Thyroid gland (tissue), 4 donors: ENCODE data around the gene MRTFB.

Source experiments
- CTCF ChIP-seq, 6 experiments: fragments of 200-600 bp in 3 of 6; fragments of 450-650 bp in 3 of 6; sonication (generic) in 3 of 6; IDR thresholded peaks; one replicate each; pipeline ENCODE4 v1.5.1; 2016 to 2019; ENCODE audit warnings: antibody characterized with exemption in 6 of 6, mild to moderate bottlenecking in 2 of 6, inconsistent platforms in 1 of 6, moderate library complexity in 1 of 6
- POLR2A ChIP-seq, 2 donors: fragments of 450-650 bp; IDR thresholded peaks; one replicate each; pipeline ENCODE4 v1.6.1; 2017; ENCODE audit warnings: antibody characterized with exemption in 2 of 2, mild to moderate bottlenecking in 2 of 2, moderate library complexity in 1 of 2

DNA sequence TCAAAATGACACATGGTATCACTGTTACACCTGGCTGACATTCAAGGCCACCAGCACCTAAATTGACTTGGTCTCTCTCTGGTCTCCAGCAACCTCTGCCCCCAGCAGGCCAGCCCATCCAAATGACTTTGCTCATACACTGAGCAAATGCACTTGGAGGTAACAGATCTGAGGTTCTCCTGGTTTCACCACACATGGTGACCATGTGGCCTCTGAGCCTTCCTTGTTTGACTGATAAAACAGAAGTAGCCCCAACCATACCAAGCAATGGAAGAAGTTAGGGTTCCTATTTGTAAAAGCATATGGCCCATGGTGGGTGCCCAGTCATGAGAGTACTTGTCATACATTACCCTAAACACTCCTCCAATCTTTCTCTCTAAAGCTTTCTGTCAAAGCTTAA, 181.7 kb downstream of the MRTFB start:
- TF ChIP-seq POLR2A (IDR thresholded peaks at IDR 0.05) (no peak), CTCF (IDR thresholded peaks at IDR 0.05) (no peak)
